CD4-positive, alpha-beta T cell (primary cell): ENCODE results near the gene PRKCH. TPM values are rescaled to one million over a fixed set of nuclear protein-coding genes. Genes with fewer than 3 reads are reported as not detected.

Experiments
- ATAC-seq: fragments of 200-7000 bp; cut with Tn5 transposase; one replicate; pipeline ENCODE4 v1.10.0; 2022; ENCODE audit warnings: mild to moderate bottlenecking; ENCODE audit not compliant: poor library complexity
- CTCF ChIA-PET: fragments of 350-600 bp; sonication (Branson Sonifier 250); formaldehyde crosslinking; loops from one replicate; lab custom pipeline; 2021; ENCODE audit warnings: antibody characterized with exemption, inconsistent platforms; lab: Charles Lee
- POLR2A ChIA-PET: fragments of 350-600 bp; sonication (Branson Sonifier 250); formaldehyde crosslinking; loops from one replicate; lab custom pipeline; 2021; ENCODE audit warnings: antibody characterized with exemption, inconsistent platforms; lab: Charles Lee
- DNase-seq, 14 experiments: peaks; one replicate each; pipeline ENCODE4 v3.0.0-alpha.2; 2013 to 2020; ENCODE audit warnings: mixed read lengths in 2 of 14
- H3K27ac ChIP-seq, 2 donors: one replicate each; pipeline versions ENCODE4 v1.5.1 to v1.7.0; 2013; ENCODE audit warnings: low read length in 2 of 2, low read depth in 1 of 2, mild to moderate bottlenecking in 1 of 2
- H3K27me3 ChIP-seq, 2 experiments: 1 replicate in 1 of 2; 2 replicates in 1 of 2; pipeline versions ENCODE4 v1.6.1 to v1.7.0; 2013; ENCODE audit warnings: low read length in 2 of 2, control low read depth in 1 of 2, mild to moderate bottlenecking in 1 of 2, moderate library complexity in 1 of 2; ENCODE audit not compliant: insufficient read depth in 2 of 2, control insufficient read depth in 1 of 2
- H3K36me3 ChIP-seq: one replicate; pipeline ENCODE4 v1.6.1; 2013; ENCODE audit warnings: low read length, control low read depth; ENCODE audit not compliant: insufficient read depth
- H3K4me1 ChIP-seq: one replicate; pipeline ENCODE4 v1.6.1; 2013; ENCODE audit warnings: low read length, control low read depth; ENCODE audit not compliant: insufficient read depth
- H3K4me3 ChIP-seq: one replicate; pipeline ENCODE4 v1.5.1; 2013; ENCODE audit warnings: mild to moderate bottlenecking, low read length, moderate library complexity
- H3K9me3 ChIP-seq, 2 experiments: 1 replicate in 1 of 2; 2 replicates in 1 of 2; pipeline versions ENCODE4 v1.6.1 to v1.7.0; 2013; ENCODE audit warnings: low read length in 2 of 2, mild to moderate bottlenecking in 2 of 2, control low read depth in 1 of 2, moderate library complexity in 1 of 2; ENCODE audit not compliant: control insufficient read depth in 1 of 2, insufficient read depth in 1 of 2
- H3K27ac Mint-ChIP-seq: one replicate; pipeline ENCODE4 v1.8.0; 2020; ENCODE audit warnings: mixed read lengths
- H3K27me3 Mint-ChIP-seq: one replicate; pipeline ENCODE4 v1.8.0; 2021; ENCODE audit warnings: mixed read lengths
- H3K36me3 Mint-ChIP-seq: one replicate; pipeline ENCODE4 v1.8.0; 2021; ENCODE audit warnings: low read depth, mixed read lengths
- H3K4me1 Mint-ChIP-seq: one replicate; pipeline ENCODE4 v1.8.0; 2021; ENCODE audit warnings: low read depth, mixed read lengths
- H3K4me3 Mint-ChIP-seq: one replicate; pipeline ENCODE4 v1.8.0; 2020; ENCODE audit warnings: mild to moderate bottlenecking, mixed read lengths
- H3K9me3 Mint-ChIP-seq: one replicate; pipeline ENCODE4 v1.8.0; 2020; ENCODE audit warnings: mixed read lengths
- CTCF ChIP-seq: fragments of 200-600 bp; IDR thresholded peaks from one replicate; pipeline ENCODE4 v1.8.0; 2022; ENCODE audit warnings: antibody characterized with exemption, mild to moderate bottlenecking
- intact Hi-C, 2 experiments: fragments of 100-400 bp; cut with DNase I in 1 of 2; cut with micrococcal nuclease in 1 of 2; formaldehyde crosslinking; loops; one replicate each; pipeline versions ENCODE4 v1.15.1 to v1.9.0; 2023 to 2025; cut with DNase I, micrococcal nuclease
- total RNA-seq, 174 experiments: library from RNA in 2 of 174; stranded (reverse) in 2 of 174; gene quantifications; one replicate each; pipeline ENCODE4 v1.2.3 and lab custom pipeline; 2021 to 2026

The PRKCH gene
- total RNA-seq, 2 experiments from 2014 or later: 378 to 385 TPM

DNA sequence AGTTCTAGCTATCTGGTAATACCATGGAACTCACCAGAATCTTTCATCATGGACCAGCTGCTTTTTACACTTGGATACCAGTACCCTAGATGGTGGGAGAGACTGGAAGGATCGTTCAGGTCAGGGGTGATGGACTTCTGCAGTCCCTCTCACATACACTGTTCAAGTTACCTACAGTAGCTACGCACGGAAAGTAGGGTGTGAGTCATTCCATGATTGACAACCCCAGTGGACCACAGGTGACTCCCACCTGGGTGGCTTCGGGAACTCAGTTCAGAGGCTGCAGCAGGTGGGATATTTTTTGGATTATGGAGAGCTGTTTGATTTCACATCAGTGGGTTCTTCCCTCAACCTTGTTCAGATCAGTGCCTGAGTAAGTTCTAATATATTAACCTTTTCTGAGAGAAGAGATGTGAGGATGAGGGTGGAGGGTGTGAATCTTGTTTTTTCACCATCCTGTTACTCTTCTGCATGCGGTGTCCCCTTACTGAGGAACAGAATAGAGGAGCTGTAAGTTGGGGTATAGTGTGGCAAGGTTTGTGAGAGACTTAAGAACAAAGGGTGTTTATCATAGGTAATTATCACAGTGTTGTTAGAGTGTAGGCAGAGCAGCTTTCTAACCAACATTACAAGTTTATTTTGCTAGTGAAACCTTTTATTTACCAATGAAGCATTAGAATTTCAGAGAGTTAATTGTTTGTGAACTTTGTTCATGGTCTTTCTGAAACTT is 39.6 kb downstream of the PRKCH start:
- no peaks in the 10 kb centered on the region for H3K9me3 ChIP-seq
- peak overlapping the region; percentile 62 for H3K4me3 Mint-ChIP-seq
- CTCF ChIA-PET: interaction anchor here (1.2 to 3.1 kb wide), 3 partner anchors 19 to 39 kb away, joined by 3 to 7 read pairs (median 5); partner anchors contain the start of gene PRKCH
- peak; percentile 48 for ATAC-seq
- H3K27ac ChIP-seq: no peak overlapping the region
- no peaks in the 10 kb centered on the region for H3K27me3 ChIP-seq
- no peak overlapping the region for H3K4me3 ChIP-seq
- H3K4me1 Mint-ChIP-seq: peaks cover 54% of the 10 kb centered on the region
- peak overlapping the region; percentile 77 for H3K27ac Mint-ChIP-seq
- TF ChIP-seq CTCF: no peak
- peaks cover 78% of the 10 kb centered on the region for H3K4me1 ChIP-seq
- peaks cover 50% of the 10 kb centered on the region for H3K36me3 Mint-ChIP-seq
- no peaks in the 10 kb centered on the region for H3K9me3 Mint-ChIP-seq
- intact Hi-C loops: no loop called here
- H3K36me3 ChIP-seq: peaks cover 30% of the 10 kb centered on the region
- POLR2A ChIA-PET: interaction anchor here (0.5 to 3.3 kb wide), 11 partner anchors 10 to 92 kb away, joined by 3 to 18 read pairs (median 4); no protein-coding TSS in a partner anchor
- H3K27me3 Mint-ChIP-seq: no peaks in the 10 kb centered on the region
- no peak for DNase-seq

DNA sequence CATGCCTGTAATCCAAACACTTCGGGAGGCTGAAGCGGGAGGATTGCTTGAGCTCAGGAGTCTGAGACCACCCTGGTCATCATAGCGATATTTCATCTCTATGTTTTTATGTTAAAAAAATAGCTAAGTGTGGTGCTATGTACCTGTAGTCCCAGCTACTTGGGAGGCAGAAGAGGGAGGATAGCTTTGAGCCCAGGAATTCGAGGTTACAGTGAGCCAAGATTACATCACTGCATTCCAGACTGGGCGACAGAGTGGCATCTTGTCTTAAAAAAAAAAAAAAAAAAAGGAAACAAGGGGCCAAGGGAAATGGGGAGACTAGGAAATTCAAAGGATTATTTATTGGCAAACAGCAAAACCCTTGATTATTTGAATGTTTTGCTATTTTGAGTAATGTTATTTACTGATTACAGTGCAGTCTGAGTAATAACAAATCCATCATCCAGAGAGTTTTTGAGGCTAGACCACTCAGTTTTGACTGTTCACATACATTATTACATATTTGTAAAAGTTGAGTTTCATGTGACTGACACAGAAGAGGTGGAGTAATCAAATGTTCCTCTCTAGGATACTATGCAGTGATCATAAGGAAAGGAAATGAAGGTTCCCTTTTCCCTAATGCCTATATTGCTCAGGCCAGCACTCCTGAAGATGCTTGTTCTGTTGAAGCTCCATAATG is 40.8 kb downstream of the PRKCH start:
- intact Hi-C loops: loop anchor here in 1 of 2 experiments (2.0 kb wide), 2 partner anchors 15 to 17 kb away; no protein-coding TSS in a partner anchor
- Mint-ChIP-seq H3K36me3 (peaks cover 44% of the 10 kb centered on the region), H3K27ac (no peak overlapping the region), H3K4me3 (no peak overlapping the region), H3K27me3 (no peaks in the 10 kb centered on the region), H3K4me1 (peaks cover 42% of the 10 kb centered on the region), H3K9me3 (no peaks in the 10 kb centered on the region)
- Histone ChIP-seq H3K4me1 (peaks cover 76% of the 10 kb centered on the region), H3K9me3 (no peaks in the 10 kb centered on the region), H3K36me3 (peaks cover 27% of the 10 kb centered on the region), H3K4me3 (no peak overlapping the region), H3K27me3 (no peaks in the 10 kb centered on the region), H3K27ac (peak overlapping the region in 1 of 2 donors; percentile 10)
- ATAC-seq: no peak
- no peak for TF ChIP-seq CTCF
- CTCF ChIA-PET: interaction anchor here (1.2 to 3.1 kb wide), 3 partner anchors 18 to 41 kb away, joined by 3 to 7 read pairs (median 3); partner anchors contain the start of gene PRKCH
- DNase-seq: no peak
- POLR2A ChIA-PET: interaction anchor here (1.3 to 3.3 kb wide), 4 partner anchors 11 to 27 kb away, joined by 3 to 18 read pairs (median 4); no protein-coding TSS in a partner anchor

DNA sequence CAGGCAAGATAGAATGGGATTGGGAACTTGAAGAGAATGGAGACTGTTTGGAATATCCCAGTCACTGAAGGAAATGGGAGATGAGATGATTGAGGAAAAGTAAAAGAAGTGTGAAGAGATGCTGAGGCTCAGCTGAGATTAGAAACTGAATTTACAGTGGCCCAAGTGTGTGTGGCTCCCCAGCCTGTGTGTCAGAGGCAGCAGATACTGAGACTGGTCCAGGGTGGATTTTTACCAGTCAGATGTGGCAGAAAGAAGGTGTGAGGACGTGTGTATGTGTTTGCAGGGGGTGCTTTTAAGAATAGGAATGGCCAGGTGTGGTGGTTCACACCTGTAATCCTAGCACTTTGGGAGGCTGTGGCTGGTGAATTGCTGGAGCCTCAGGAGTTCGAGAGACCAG is 42.9 kb downstream of the PRKCH start:
- Mint-ChIP-seq H3K27ac (no peak overlapping the region), H3K4me3 (no peak overlapping the region), H3K27me3 (no peaks in the 10 kb centered on the region), H3K4me1 (peaks cover 21% of the 10 kb centered on the region), H3K36me3 (peaks cover 39% of the 10 kb centered on the region), H3K9me3 (no peaks in the 10 kb centered on the region)
- POLR2A ChIA-PET: no interaction called here
- intact Hi-C loops: no loop called here
- DNase-seq (no peak), ATAC-seq (no peak)
- peaks cover 11% of the 10 kb centered on the region for H3K36me3 ChIP-seq
- H3K4me1 ChIP-seq: peaks cover 76% of the 10 kb centered on the region
- H3K9me3 ChIP-seq: no peaks in the 10 kb centered on the region
- H3K4me3 ChIP-seq: no peak overlapping the region
- TF ChIP-seq CTCF: no peak
- CTCF ChIA-PET: interaction anchor here (1.0 to 3.1 kb wide), 2 partner anchors 16 to 31 kb away, joined by 3 to 7 read pairs; no protein-coding TSS in a partner anchor
- H3K27ac ChIP-seq: peak overlapping the region in 1 of 2 donors; percentile 32
- no peaks in the 10 kb centered on the region for H3K27me3 ChIP-seq
